22Rv1 (cell line): ENCODE data around the gene LAMB1.
"Not testable (repeated sequence)": the region's sequence is repeated elsewhere in the genome, so short reads cannot be mapped to it uniquely, and the experiment has no call there.

ENCODE experiments used
- H3K27ac ChIP-seq: fragments of 450-650 bp; 2 replicates; pipeline ENCODE4 v1.5.1; 2017
- ZFX ChIP-seq: fragments of 450-650 bp; IDR thresholded peaks from 2 replicates; pipeline ENCODE4 v1.6.1; 2017; ENCODE audit warnings: antibody characterized with exemption, borderline replicate concordance
- TF ChIP-seq, protein P1 (sequence below): fragments of 450-650 bp; IDR thresholded peaks from 2 replicates; pipeline ENCODE4 v1.5.1; 2017; ENCODE audit warnings: mild to moderate bottlenecking

Gene LAMB1

DNA sequence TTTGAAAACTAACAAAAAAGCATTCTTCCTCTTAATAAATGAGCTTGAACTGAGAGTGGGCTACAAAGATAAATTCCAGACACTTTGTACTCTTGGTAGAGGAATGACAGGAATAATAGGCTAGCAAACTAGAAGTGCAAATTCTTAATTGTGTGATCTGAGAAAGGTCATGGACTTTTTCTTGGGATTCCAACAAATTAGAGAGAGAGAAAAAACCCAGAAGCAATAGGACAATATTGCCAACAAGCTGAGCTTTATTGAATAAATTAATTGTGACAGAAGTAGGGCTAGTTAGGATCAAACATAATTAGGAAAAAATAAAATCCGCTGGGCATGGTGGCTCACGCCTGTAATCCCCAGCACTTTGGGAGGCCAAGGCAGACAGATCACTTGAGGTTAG lies 41.4 kb upstream of the LAMB1 start:
- H3K27ac ChIP-seq = no peak overlapping the region
- TF ChIP-seq, protein P1, sequence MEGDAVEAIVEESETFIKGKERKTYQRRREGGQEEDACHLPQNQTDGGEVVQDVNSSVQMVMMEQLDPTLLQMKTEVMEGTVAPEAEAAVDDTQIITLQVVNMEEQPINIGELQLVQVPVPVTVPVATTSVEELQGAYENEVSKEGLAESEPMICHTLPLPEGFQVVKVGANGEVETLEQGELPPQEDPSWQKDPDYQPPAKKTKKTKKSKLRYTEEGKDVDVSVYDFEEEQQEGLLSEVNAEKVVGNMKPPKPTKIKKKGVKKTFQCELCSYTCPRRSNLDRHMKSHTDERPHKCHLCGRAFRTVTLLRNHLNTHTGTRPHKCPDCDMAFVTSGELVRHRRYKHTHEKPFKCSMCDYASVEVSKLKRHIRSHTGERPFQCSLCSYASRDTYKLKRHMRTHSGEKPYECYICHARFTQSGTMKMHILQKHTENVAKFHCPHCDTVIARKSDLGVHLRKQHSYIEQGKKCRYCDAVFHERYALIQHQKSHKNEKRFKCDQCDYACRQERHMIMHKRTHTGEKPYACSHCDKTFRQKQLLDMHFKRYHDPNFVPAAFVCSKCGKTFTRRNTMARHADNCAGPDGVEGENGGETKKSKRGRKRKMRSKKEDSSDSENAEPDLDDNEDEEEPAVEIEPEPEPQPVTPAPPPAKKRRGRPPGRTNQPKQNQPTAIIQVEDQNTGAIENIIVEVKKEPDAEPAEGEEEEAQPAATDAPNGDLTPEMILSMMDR = no peak
- TF ChIP-seq ZFX = no peak

- H3K27ac ChIP-seq = no peak overlapping the region
- TF ChIP-seq, protein P1 = no peak
- TF ChIP-seq ZFX = no peak
Measured at GRCh38 chr7:108038986-108039385, 36.0 kb upstream of the LAMB1 start.

DNA sequence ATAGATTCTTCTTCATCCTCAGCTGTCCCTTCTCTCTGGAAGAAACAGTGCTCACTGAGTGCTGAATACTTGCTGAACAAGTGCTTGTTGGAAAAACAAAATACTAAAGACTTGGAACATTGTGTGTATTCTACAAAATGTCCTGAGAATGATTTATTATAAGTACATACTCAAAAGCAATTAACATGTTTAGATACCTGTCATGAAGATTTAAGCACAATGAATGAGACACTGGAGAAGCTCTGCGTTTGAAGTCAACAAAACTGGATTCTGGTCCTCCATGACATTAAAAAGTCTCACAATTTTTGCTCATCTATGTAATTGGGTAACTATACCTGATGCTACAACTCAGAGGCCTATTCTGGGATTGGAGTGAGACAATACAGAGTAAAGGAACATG lies 34.8 kb upstream of the LAMB1 start:
- TF ChIP-seq ZFX = no peak
- TF ChIP-seq, protein P1 = no peak
- H3K27ac ChIP-seq = no peak overlapping the region

DNA sequence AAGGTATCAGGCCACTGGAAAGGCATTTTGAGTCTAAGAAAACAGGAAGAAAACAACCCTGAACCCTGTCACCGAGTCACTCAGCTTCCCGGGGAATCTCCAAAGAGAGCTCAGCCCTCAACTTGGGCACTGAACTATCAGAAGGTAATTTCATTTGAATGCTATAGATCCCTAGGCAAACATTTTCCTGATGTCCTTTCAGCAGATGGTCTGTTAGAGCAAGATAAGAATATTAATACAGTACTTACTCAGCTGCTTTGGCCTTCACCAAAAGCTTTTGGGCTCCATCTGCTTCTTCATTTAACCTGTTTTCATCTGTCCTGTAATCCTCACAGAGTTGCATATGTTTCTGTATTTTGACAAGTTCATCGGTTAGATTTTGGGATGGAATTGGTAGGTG lies 34.2 kb upstream of the LAMB1 start:
- H3K27ac ChIP-seq = no peak overlapping the region
- TF ChIP-seq, protein P1 = no peak
- no peak for TF ChIP-seq ZFX

DNA sequence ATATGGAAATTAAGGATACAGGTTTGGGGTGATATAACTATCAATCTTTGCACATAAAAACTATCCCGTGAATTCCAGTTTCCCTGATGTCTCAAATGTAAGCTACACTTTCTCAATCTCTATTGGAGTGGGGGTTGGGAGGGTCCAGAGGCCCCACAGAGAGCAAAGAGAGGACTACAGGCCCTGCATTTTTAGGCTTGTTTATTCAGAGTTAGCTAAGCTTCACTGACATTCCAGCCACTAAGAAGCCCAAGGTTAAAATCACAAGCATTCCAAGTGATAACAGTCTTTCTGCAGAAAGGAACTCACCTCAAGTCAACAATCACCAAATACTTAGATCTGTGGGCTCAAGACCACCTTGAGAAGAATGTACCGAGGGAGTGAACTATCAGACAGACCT lies 31.6 kb upstream of the LAMB1 start:
- TF ChIP-seq, protein P1 = no peak
- TF ChIP-seq ZFX = no peak

GRCh38 chr7:108033776-108034497 lies 31.0 kb upstream of the LAMB1 start:
- TF ChIP-seq, protein P1 = no peak
- TF ChIP-seq ZFX = no peak
- H3K27ac ChIP-seq = no peak overlapping the region

More for the DNA sequence above, 31.6 kb upstream of the LAMB1 start:
- H3K27ac ChIP-seq = no peak overlapping the region

GRCh38 chr7:108033309-108033708 lies 30.3 kb upstream of the LAMB1 start:
- H3K27ac ChIP-seq = not testable (repeated sequence)

DNA sequence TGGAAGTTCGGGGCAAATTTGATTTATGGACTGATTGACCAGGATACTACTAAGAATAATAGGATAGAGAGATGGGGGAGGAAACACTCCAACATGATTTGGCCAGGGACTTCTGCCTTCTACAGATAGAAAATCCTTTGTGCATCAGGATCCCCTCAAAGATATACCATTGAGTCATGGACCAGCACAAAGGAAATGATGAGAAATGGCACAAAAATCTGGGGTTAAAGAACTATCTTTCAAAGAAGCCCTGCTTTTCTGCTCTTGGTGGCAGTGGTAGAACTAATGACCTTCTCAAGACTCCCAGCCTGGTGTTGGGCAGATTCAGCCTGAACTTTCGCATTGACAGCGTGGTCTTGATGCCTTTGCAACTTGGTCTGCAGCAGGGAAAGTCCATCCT lies 27.6 kb upstream of the LAMB1 start:
- no peak overlapping the region for H3K27ac ChIP-seq
- TF ChIP-seq, protein P1 = no peak
- no peak for TF ChIP-seq ZFX
